Muscle layer of duodenum (tissue), 2 donors: ENCODE results near the gene TP53BP2.
"Not testable (repeated sequence)": the region's sequence is repeated elsewhere in the genome, so short reads cannot be mapped to it uniquely, and the experiment has no call there.

Experiments used
- H3K27ac ChIP-seq: one replicate; pipeline ENCODE4 v1.7.0; 2013; ENCODE audit warnings: mild to moderate bottlenecking, low read length
- H3K27me3 ChIP-seq: one replicate; pipeline ENCODE4 v1.7.0; 2013; ENCODE audit warnings: low read depth, mild to moderate bottlenecking, control low read depth, low read length
- H3K36me3 ChIP-seq, 2 donors: one replicate each; pipeline ENCODE4 v1.7.0; 2013; ENCODE audit warnings: low read length in 2 of 2, control low read depth in 1 of 2, mild to moderate bottlenecking in 1 of 2; ENCODE audit not compliant: insufficient read depth in 2 of 2, control insufficient read depth in 1 of 2
- H3K4me1 ChIP-seq, 2 donors: one replicate each; pipeline ENCODE4 v1.7.0; 2013; ENCODE audit warnings: low read length in 2 of 2, mild to moderate bottlenecking in 2 of 2, control low read depth in 1 of 2, moderate library complexity in 1 of 2; ENCODE audit not compliant: insufficient read depth in 2 of 2, control insufficient read depth in 1 of 2
- H3K4me3 ChIP-seq, 2 donors: one replicate each; pipeline ENCODE4 v1.7.0; 2013; ENCODE audit warnings: low read length in 2 of 2, low read depth in 1 of 2, mild to moderate bottlenecking in 1 of 2
- H3K9me3 ChIP-seq, 2 donors: one replicate each; pipeline ENCODE4 v1.7.0; 2013; ENCODE audit warnings: low read length in 2 of 2, control low read depth in 1 of 2, mild to moderate bottlenecking in 1 of 2; ENCODE audit not compliant: control insufficient read depth in 1 of 2
- donor health status: healthy.

TP53BP2 gene

GRCh38 chr1:223870617-223871574, 25.1 kb upstream of the TP53BP2 start:
- no peaks in the 10 kb centered on the region for H3K36me3 ChIP-seq
- no peaks in the 10 kb centered on the region for H3K9me3 ChIP-seq
- H3K27me3 ChIP-seq, result no peaks in the 10 kb centered on the region
- H3K4me1 ChIP-seq, result no peaks in the 10 kb centered on the region
- H3K27ac ChIP-seq, result no peak overlapping the region
- H3K4me3 ChIP-seq, result no peak overlapping the region

GRCh38 chr1:223864599-223865368, 19.0 kb upstream of the TP53BP2 start:
- H3K4me3 ChIP-seq, H3K27ac ChIP-seq, H3K4me1 ChIP-seq, H3K9me3 ChIP-seq, H3K27me3 ChIP-seq, H3K36me3 ChIP-seq: not testable (repeated sequence)

- H3K4me3 ChIP-seq, result no peak overlapping the region
- H3K4me1 ChIP-seq, result no peaks in the 10 kb centered on the region
- H3K36me3 ChIP-seq, result no peaks in the 10 kb centered on the region
- no peaks in the 10 kb centered on the region for H3K9me3 ChIP-seq
- H3K27ac ChIP-seq, result no peak overlapping the region
- H3K27me3 ChIP-seq, result no peaks in the 10 kb centered on the region
Measured at GRCh38 chr1:223864084-223864483, 18.3 kb upstream of the TP53BP2 start.

- H3K9me3 ChIP-seq, result no peaks in the 10 kb centered on the region
- H3K27ac ChIP-seq, result no peak overlapping the region
- no peaks in the 10 kb centered on the region for H3K27me3 ChIP-seq
- no peaks in the 10 kb centered on the region for H3K4me1 ChIP-seq
- H3K4me3 ChIP-seq, result no peak overlapping the region
- H3K36me3 ChIP-seq, result no peaks in the 10 kb centered on the region
Measured at GRCh38 chr1:223861904-223862303, 16.2 kb upstream of the TP53BP2 start.

- no peak overlapping the region for H3K4me3 ChIP-seq
- H3K27me3 ChIP-seq, result no peaks in the 10 kb centered on the region
- H3K9me3 ChIP-seq, result no peaks in the 10 kb centered on the region
- H3K27ac ChIP-seq, result no peak overlapping the region
- H3K4me1 ChIP-seq, result no peaks in the 10 kb centered on the region
- no peaks in the 10 kb centered on the region for H3K36me3 ChIP-seq
Measured at GRCh38 chr1:223860051-223860622, 14.4 kb upstream of the TP53BP2 start.

GRCh38 chr1:223859058-223859457, 13.3 kb upstream of the TP53BP2 start:
- H3K9me3 ChIP-seq, result no peaks in the 10 kb centered on the region
- no peaks in the 10 kb centered on the region for H3K4me1 ChIP-seq
- no peak overlapping the region for H3K4me3 ChIP-seq
- H3K36me3 ChIP-seq, result no peaks in the 10 kb centered on the region
- no peaks in the 10 kb centered on the region for H3K27me3 ChIP-seq
- H3K27ac ChIP-seq, result no peak overlapping the region

- H3K36me3 ChIP-seq, result no peaks in the 10 kb centered on the region
- H3K27me3 ChIP-seq, result no peaks in the 10 kb centered on the region
- H3K4me1 ChIP-seq, result no peaks in the 10 kb centered on the region
- no peaks in the 10 kb centered on the region for H3K9me3 ChIP-seq
- H3K4me3 ChIP-seq, result no peak overlapping the region
- H3K27ac ChIP-seq, result no peak overlapping the region
Measured at GRCh38 chr1:223856386-223856785, 10.6 kb upstream of the TP53BP2 start.

- Histone ChIP-seq H3K4me1 (no peaks in the 10 kb centered on the region), H3K4me3 (no peak overlapping the region), H3K36me3 (no peaks in the 10 kb centered on the region), H3K27ac (no peak overlapping the region), H3K9me3 (no peaks in the 10 kb centered on the region), H3K27me3 (no peaks in the 10 kb centered on the region)
Measured at GRCh38 chr1:223853748-223854147, 8.0 kb upstream of the TP53BP2 start.

- no peaks in the 10 kb centered on the region for H3K27me3 ChIP-seq
- H3K4me1 ChIP-seq, result no peaks in the 10 kb centered on the region
- no peaks in the 10 kb centered on the region for H3K9me3 ChIP-seq
- H3K4me3 ChIP-seq, result no peak overlapping the region
- no peak overlapping the region for H3K27ac ChIP-seq
- H3K36me3 ChIP-seq, result no peaks in the 10 kb centered on the region
Measured at GRCh38 chr1:223853275-223853674, 7.5 kb upstream of the TP53BP2 start.

GRCh38 chr1:223852337-223852736, 6.6 kb upstream of the TP53BP2 start:
- Histone ChIP-seq H3K36me3 (no peaks in the 10 kb centered on the region), H3K4me3 (no peak overlapping the region), H3K9me3 (no peaks in the 10 kb centered on the region)

More at GRCh38 chr1:223852337-223852736, 6.6 kb upstream of the TP53BP2 start:
- no peak overlapping the region for H3K27ac ChIP-seq
- H3K27me3 ChIP-seq, result no peaks in the 10 kb centered on the region
- H3K4me1 ChIP-seq, result no peaks in the 10 kb centered on the region
